HEK293 (cell line): ENCODE measurements around the gene SNX17.

ENCODE experiments used
- CTCF ChIA-PET: fragments of 350-600 bp; formaldehyde crosslinking; extraction: SDS; loops from one replicate; lab custom pipeline; 2021; ENCODE audit warnings: antibody characterized with exemption; lab: Yijun Ruan, JAX
- POLR2A ChIA-PET: fragments of 300-600 bp; formaldehyde crosslinking; extraction: SDS; loops from one replicate; lab custom pipeline; 2020; ENCODE audit warnings: antibody characterized with exemption, inconsistent platforms; lab: Yijun Ruan, JAX
- H3K27ac ChIP-seq: fragments of 200-500 bp; sonication (Bioruptor generic); 2 replicates; pipeline ENCODE4 v1.5.1; 2014; ENCODE audit warnings: low read depth, low read length, control low read depth, inconsistent platforms; ENCODE audit errors: extremely low read depth
- H3K36me3 ChIP-seq, 2 experiments: fragments of 200-500 bp in 1 of 2; sonication (Bioruptor generic) in 1 of 2; 1 replicate in 1 of 2; 2 replicates in 1 of 2; pipeline ENCODE4 v1.5.1; 2014 to 2017; ENCODE audit warnings: inconsistent platforms in 2 of 2, low read length in 2 of 2; ENCODE audit not compliant: control insufficient read depth in 2 of 2, insufficient read depth in 1 of 2
- H3K4me1 ChIP-seq: fragments of 200-500 bp; sonication (Bioruptor generic); 2 replicates; pipeline ENCODE4 v1.5.1; 2014; ENCODE audit warnings: mild to moderate bottlenecking, low read length, inconsistent platforms; ENCODE audit not compliant: control insufficient read depth, insufficient read depth
- H3K4me3 ChIP-seq: 2 replicates; pipeline ENCODE4 v1.5.1; 2011; ENCODE audit warnings: low read depth, mild to moderate bottlenecking, control low read depth, low read length, moderate library complexity
- H3K9me3 ChIP-seq: fragments of 200-500 bp; sonication (Bioruptor generic); 2 replicates; pipeline ENCODE4 v1.5.1; 2014; ENCODE audit warnings: low read depth, low read length, inconsistent platforms; ENCODE audit not compliant: control insufficient read depth, insufficient read depth
- BCL11B ChIP-seq: fragments of 450-650 bp; formaldehyde crosslinking; IDR thresholded peaks from 2 replicates; pipeline ENCODE4 v1.5.1; 2016; ENCODE audit warnings: low read depth, missing biosample characterization, missing genetic modification characterization
- IKZF3 ChIP-seq: fragments of 450-650 bp; IDR thresholded peaks from 2 replicates; pipeline ENCODE4 v1.5.0; 2018; ENCODE audit warnings: missing biosample characterization, mild to moderate bottlenecking, missing genetic modification characterization, moderate library complexity
- KLF7 ChIP-seq: fragments of 450-650 bp; formaldehyde crosslinking; IDR thresholded peaks from 2 replicates; pipeline ENCODE4 v1.5.1; 2016; ENCODE audit warnings: missing biosample characterization, missing genetic modification characterization, borderline replicate concordance
- PRDM1 ChIP-seq: fragments of 450-650 bp; formaldehyde crosslinking; IDR thresholded peaks from 2 replicates; pipeline ENCODE4; 2016; ENCODE audit warnings: missing biosample characterization, missing genetic modification characterization
- SP3 ChIP-seq: fragments of 450-650 bp; formaldehyde crosslinking; IDR thresholded peaks from 2 replicates; pipeline ENCODE4 v1.5.1; 2016; ENCODE audit warnings: missing biosample characterization, missing genetic modification characterization
- TRIM28 ChIP-seq: IDR thresholded peaks from 2 replicates; pipeline ENCODE4 v1.6.1; 2011; ENCODE audit warnings: low read length, control low read depth, borderline replicate concordance
- YY1 ChIP-seq: fragments of 450-650 bp; formaldehyde crosslinking; IDR thresholded peaks from 2 replicates; pipeline ENCODE4 v1.5.1; 2018; ENCODE audit warnings: missing biosample characterization, missing genetic modification characterization
- YY2 ChIP-seq: fragments of 450-650 bp; formaldehyde crosslinking; IDR thresholded peaks from 2 replicates; pipeline ENCODE4 v1.5.1; 2016; ENCODE audit warnings: missing biosample characterization, missing genetic modification characterization
- ZBTB17 ChIP-seq: fragments of 450-650 bp; formaldehyde crosslinking; IDR thresholded peaks from 2 replicates; pipeline ENCODE4 v1.5.1; 2016; ENCODE audit warnings: missing biosample characterization, missing genetic modification characterization
- ZBTB48 ChIP-seq: fragments of 450-650 bp; formaldehyde crosslinking; IDR thresholded peaks from 2 replicates; pipeline ENCODE4 v1.5.1; 2016; ENCODE audit warnings: missing biosample characterization, missing genetic modification characterization
- ZFHX2 ChIP-seq: fragments of 450-650 bp; formaldehyde crosslinking; conservative IDR thresholded peaks from 2 replicates; pipeline ENCODE4 v1.5.1; 2016; ENCODE audit warnings: missing biosample characterization, missing genetic modification characterization
- ZNF132 ChIP-seq: fragments of 450-650 bp; formaldehyde crosslinking; IDR thresholded peaks from 2 replicates; pipeline ENCODE4 v1.5.1; 2017; ENCODE audit warnings: missing biosample characterization, missing genetic modification characterization, borderline replicate concordance
- ZNF138 ChIP-seq: fragments of 450-650 bp; formaldehyde crosslinking; IDR thresholded peaks from 2 replicates; pipeline ENCODE4 v1.5.1; 2016; ENCODE audit warnings: missing biosample characterization, missing genetic modification characterization, borderline replicate concordance
- ZNF146 ChIP-seq: fragments of 450-650 bp; formaldehyde crosslinking; IDR thresholded peaks from 2 replicates; pipeline ENCODE4 v1.5.1; 2016; ENCODE audit warnings: missing biosample characterization, missing genetic modification characterization
- ZNF239 ChIP-seq: fragments of 450-650 bp; formaldehyde crosslinking; IDR thresholded peaks from 2 replicates; pipeline ENCODE4 v1.5.1; 2016; ENCODE audit warnings: missing biosample characterization, missing genetic modification characterization
- ZNF335 ChIP-seq: fragments of 450-650 bp; formaldehyde crosslinking; conservative IDR thresholded peaks from 2 replicates; pipeline ENCODE4 v1.5.1; 2016; ENCODE audit warnings: missing biosample characterization, missing genetic modification characterization
- ZNF354C ChIP-seq: fragments of 450-650 bp; formaldehyde crosslinking; IDR thresholded peaks from 2 replicates; pipeline ENCODE4 v1.5.1; 2016; ENCODE audit warnings: missing biosample characterization, missing genetic modification characterization, low read depth, borderline replicate concordance
- ZNF558 ChIP-seq: fragments of 450-650 bp; formaldehyde crosslinking; IDR thresholded peaks from 2 replicates; pipeline ENCODE4 v1.5.1; 2016; ENCODE audit warnings: missing biosample characterization, missing genetic modification characterization
- ZNF610 ChIP-seq: fragments of 450-650 bp; formaldehyde crosslinking; IDR thresholded peaks from 2 replicates; pipeline ENCODE4 v1.5.1; 2016; ENCODE audit warnings: missing biosample characterization, missing genetic modification characterization, borderline replicate concordance
- ZNF629 ChIP-seq: fragments of 450-650 bp; formaldehyde crosslinking; IDR thresholded peaks from 2 replicates; pipeline ENCODE4 v1.5.1; 2017; ENCODE audit warnings: missing biosample characterization, missing genetic modification characterization
- ZNF777 ChIP-seq: fragments of 450-650 bp; formaldehyde crosslinking; IDR thresholded peaks from 2 replicates; pipeline ENCODE4 v1.5.1; 2017; ENCODE audit warnings: missing biosample characterization, missing genetic modification characterization, borderline replicate concordance
- TF ChIP-seq, protein P1 (sequence below): fragments of 450-650 bp; formaldehyde crosslinking; IDR thresholded peaks from 2 replicates; pipeline ENCODE4 v1.5.1; 2016; ENCODE audit warnings: missing biosample characterization, missing genetic modification characterization
- TF ChIP-seq, protein P2 (sequence below): sonication (generic); formaldehyde crosslinking; IDR thresholded peaks from 2 replicates; pipeline ENCODE4 v1.8.1; 2022; ENCODE audit warnings: mild to moderate bottlenecking, moderate library complexity, missing genetic modification reagents
- TF ChIP-seq, protein P3 (sequence below): IDR thresholded peaks from 2 replicates; pipeline ENCODE4 v1.6.1; 2011; ENCODE audit warnings: mild to moderate bottlenecking, low read depth, low read length, borderline replicate concordance

SNX17 gene

GRCh38 chr2:27354597-27354927, 15.9 kb upstream of the SNX17 start:
- ChIA-PET CTCF (interaction anchor here (0.7 to 1.0 kb wide), 3 partner anchors 34 to 106 kb away, joined by 3 to 5 read pairs (median 4); no protein-coding TSS in a partner anchor), POLR2A (interaction anchor here (1.4 kb wide), 2 partner anchors 11 to 27 kb away, joined by 4 to 9 read pairs; partner anchors contain the start of gene ZNF513)
- peaks cover 6% of the 10 kb centered on the region for H3K4me1 ChIP-seq
- no peak overlapping the region for H3K4me3 ChIP-seq
- peak overlapping the region; percentile 20; the same call in 1 of the 2 replicates for H3K27ac ChIP-seq
- TF ChIP-seq PRDM1 (tag by site-specific recombination) (no peak), BCL11B (tag by site-specific recombination) (no peak)
- no peaks in the 10 kb centered on the region for H3K9me3 ChIP-seq
- H3K36me3 ChIP-seq: peaks cover 0 to 7% of the 10 kb centered on the region in 2 experiments; a peak in 2 of 3 replicates

DNA sequence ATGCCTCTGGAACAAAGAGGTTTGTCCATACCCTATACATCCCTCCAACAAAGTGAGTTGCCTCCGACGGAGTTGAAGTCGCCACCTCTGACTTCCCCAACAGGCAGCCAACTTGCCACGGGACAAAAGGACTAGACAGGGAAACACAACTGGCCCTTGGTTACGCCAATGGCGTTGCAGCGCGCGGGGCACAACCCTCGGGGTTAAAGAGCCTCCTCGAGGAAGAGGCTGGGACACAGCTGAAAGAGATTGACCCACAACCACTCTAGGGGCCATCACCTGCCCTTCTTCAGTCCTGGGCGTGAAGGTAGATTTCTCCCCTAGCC, 14.4 kb upstream of the SNX17 start:
- Histone ChIP-seq H3K27ac (peak overlapping the region; percentile 98), H3K9me3 (no peaks in the 10 kb centered on the region), H3K36me3 (peaks cover 0 to 7% of the 10 kb centered on the region in 2 experiments; a peak in 2 of 3 replicates), H3K4me1 (peaks cover 6% of the 10 kb centered on the region), H3K4me3 (peak overlapping the region; percentile 99)
- ChIA-PET CTCF (no interaction called here), POLR2A (interaction anchor here (0.5 to 2.1 kb wide), 16 partner anchors 11 to 308 kb away, joined by 3 to 22 read pairs (median 5); partner anchors contain the start of genes AGBL5, EIF2B4, MPV17 and NRBP1)
- TF ChIP-seq ZBTB48 (tag by site-specific recombination) (peak; percentile 65; the same call in 1 of the 2 replicates), ZNF239 (tag by site-specific recombination) (no peak), ZNF354C (tag by site-specific recombination) (no peak), ZNF777 (tag by site-specific recombination) (0 out of 2 replicates have a peak, but pooled peaks have one; percentile 46)
- TF ChIP-seq, protein P1, sequence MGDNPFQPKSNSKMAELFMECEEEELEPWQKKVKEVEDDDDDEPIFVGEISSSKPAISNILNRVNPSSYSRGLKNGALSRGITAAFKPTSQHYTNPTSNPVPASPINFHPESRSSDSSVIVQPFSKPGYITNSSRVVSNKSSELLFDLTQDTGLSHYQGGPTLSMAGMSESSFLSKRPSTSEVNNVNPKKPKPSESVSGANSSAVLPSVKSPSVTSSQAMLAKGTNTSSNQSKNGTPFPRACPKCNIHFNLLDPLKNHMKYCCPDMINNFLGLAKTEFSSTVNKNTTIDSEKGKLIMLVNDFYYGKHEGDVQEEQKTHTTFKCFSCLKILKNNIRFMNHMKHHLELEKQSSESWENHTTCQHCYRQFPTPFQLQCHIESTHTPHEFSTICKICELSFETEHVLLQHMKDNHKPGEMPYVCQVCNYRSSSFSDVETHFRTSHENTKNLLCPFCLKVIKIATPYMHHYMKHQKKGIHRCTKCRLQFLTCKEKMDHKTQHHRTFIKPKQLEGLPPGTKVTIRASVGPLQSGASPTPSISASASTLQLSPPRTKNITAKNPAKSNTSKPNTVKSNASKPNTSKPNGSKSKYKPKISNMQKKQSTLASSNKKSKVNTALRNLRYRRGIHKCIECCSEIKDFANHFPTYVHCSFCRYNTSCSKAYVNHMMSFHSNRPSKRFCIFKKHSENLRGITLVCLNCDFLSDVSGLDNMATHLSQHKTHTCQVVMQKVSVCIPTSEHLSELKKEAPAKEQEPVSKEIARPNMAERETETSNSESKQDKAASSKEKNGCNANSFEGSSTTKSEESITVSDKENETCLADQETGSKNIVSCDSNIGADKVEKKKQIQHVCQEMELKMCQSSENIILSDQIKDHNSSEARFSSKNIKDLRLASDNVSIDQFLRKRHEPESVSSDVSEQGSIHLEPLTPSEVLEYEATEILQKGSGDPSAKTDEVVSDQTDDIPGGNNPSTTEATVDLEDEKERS (tag by site-specific recombination): no peak

DNA sequence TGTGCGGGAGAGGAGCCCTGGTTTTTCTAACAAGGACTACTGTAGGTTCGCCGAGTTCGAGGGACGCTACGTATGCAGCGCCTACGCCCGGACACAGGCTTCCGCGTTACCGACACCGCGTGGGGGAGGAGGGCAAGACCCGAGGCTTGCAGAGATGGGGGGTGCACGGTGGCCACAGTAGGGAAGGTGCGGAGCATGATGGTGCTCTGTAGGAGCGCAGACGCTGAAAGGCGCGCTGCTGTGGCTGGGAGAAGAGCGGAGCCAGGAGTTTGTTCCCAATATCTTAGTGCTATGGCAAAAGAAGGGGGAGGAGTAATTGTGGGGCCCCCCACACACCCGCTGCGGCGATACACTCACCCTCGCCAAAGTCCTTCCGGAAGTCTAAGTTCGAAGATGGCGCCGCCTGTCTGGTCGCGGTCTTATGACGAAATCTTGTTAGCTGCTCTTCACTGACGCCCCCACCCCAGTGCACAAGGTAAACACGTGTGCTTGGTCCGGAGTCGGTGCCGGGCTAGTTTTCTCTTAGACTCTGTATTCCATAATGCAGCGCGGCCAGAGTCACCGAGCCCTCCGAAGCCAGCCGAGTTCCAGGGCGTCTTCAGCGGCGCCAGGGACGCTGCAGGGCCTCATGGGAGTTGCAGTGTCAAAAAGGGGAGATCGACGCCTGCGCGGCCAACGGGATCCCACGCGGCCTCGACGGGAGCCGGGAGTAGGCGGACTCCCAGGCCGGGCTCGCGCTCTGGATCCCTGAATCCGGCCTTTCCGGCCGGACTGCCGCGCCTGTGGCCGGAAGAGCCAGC, 13.8 kb upstream of the SNX17 start, which contains the start of gene GTF3C2:
GTF3C2 (minus strand) TSS at position 383 of the 800 bp plus-strand sequence. CDS start 13,210 bp downstream, outside the sequence.
- POLR2A ChIA-PET: interaction anchor here (0.5 to 2.1 kb wide), 19 partner anchors 8 to 307 kb away, joined by 3 to 22 read pairs (median 4); partner anchors contain the start of genes AGBL5, EIF2B4, MPV17 and NRBP1
- Histone ChIP-seq H3K27ac (peak within 1 kb of the TSS; percentile 98), H3K4me1 (peaks cover 6% of the 10 kb centered on the region), H3K36me3 (peaks cover 0 to 7% of the 10 kb centered on the region in 2 experiments; a peak in 2 of 3 replicates), H3K4me3 (peak within 1 kb of the TSS; percentile 99), H3K9me3 (no peaks in the 10 kb centered on the region)
- CTCF ChIA-PET: interaction anchor here (1.2 kb wide), 1 partner anchor 9 kb away, joined by 3 read pairs; no protein-coding TSS in a partner anchor
- TF ChIP-seq YY2 (tag by site-specific recombination): peak; percentile 65
- TF ChIP-seq, protein P2, sequence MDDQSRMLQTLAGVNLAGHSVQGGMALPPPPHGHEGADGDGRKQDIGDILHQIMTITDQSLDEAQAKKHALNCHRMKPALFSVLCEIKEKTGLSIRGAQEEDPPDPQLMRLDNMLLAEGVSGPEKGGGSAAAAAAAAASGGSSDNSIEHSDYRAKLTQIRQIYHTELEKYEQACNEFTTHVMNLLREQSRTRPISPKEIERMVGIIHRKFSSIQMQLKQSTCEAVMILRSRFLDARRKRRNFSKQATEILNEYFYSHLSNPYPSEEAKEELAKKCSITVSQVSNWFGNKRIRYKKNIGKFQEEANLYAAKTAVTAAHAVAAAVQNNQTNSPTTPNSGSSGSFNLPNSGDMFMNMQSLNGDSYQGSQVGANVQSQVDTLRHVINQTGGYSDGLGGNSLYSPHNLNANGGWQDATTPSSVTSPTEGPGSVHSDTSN (CRISPR knock-in tag): peak; percentile 23; the same call in 1 of the 2 replicates
- no peak for TF ChIP-seq ZNF610
- TF ChIP-seq, protein P3, sequence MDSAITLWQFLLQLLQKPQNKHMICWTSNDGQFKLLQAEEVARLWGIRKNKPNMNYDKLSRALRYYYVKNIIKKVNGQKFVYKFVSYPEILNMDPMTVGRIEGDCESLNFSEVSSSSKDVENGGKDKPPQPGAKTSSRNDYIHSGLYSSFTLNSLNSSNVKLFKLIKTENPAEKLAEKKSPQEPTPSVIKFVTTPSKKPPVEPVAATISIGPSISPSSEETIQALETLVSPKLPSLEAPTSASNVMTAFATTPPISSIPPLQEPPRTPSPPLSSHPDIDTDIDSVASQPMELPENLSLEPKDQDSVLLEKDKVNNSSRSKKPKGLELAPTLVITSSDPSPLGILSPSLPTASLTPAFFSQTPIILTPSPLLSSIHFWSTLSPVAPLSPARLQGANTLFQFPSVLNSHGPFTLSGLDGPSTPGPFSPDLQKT: 0 out of 2 replicates have a peak, but pooled peaks have one; percentile 43
- peak; percentile 79; the same call in 1 of the 2 replicates for TF ChIP-seq IKZF3 (tag by site-specific recombination)
- peak; percentile 69 for TF ChIP-seq SP3 (tag by site-specific recombination)
- TF ChIP-seq ZNF132 (tag by site-specific recombination): no peak
- 0 out of 2 replicates have a peak, but pooled peaks have one; percentile 43 for TF ChIP-seq TRIM28
- peak; percentile 78 for TF ChIP-seq ZNF629 (tag by site-specific recombination)
- TF ChIP-seq ZNF335 (tag by site-specific recombination): peak; percentile 84
- no peak; the same call in 1 of the 2 replicates for TF ChIP-seq ZNF146 (tag by site-specific recombination)
- TF ChIP-seq ZBTB17 (tag by site-specific recombination): peak; percentile 99
- TF ChIP-seq ZNF138 (tag by site-specific recombination): no peak
- TF ChIP-seq KLF7 (tag by site-specific recombination): 0 out of 2 replicates have a peak, but pooled peaks have one; percentile 22
- TF ChIP-seq ZNF558 (tag by site-specific recombination): no peak
- TF ChIP-seq YY1: peak; percentile 76; the same call in 1 of the 2 replicates
- TF ChIP-seq ZFHX2 (tag by site-specific recombination): peak; percentile 71
